ENCODE measurements around the gene SSH2. TPM values are rescaled to one million over a fixed set of nuclear protein-coding genes. Genes with fewer than 3 reads are reported as not detected.

Gene SSH2
- total and polyA plus RNA-seq, 4 donors: 7.5 to 14.1 (median 11.2) TPM

GRCh38 chr17:29578626-29579485 is 351.2 kb downstream of the SSH2 start:
- no peak for DNase-seq (ENCODE audit: low spot score)
- Histone ChIP-seq H3K27me3 (ENCODE audit: control insufficient read depth in 4 of 4, insufficient read depth in 4 of 4, low read length in 3 of 4) (no peaks in the 10 kb centered on the region), H3K4me1 (ENCODE audit: control insufficient read depth in 4 of 4, insufficient read depth in 4 of 4, low read length in 3 of 4) (peaks cover 10 to 17% (median 14%) of the 10 kb centered on the region in 4 donors)

GRCh38 chr17:29577385-29578211 is 352.4 kb downstream of the SSH2 start:
- Histone ChIP-seq H3K27ac (ENCODE audit: low read depth in 1 of 2, low read length in 2 of 2) (no peak overlapping the region), H3K9ac (ENCODE audit: low read depth in 1 of 2, low read length in 2 of 2) (no peak overlapping the region), H3K9me3 (ENCODE audit: control insufficient read depth in 4 of 4, low read length in 3 of 4) (no peaks in the 10 kb centered on the region), H3K4me3 (ENCODE audit: low read depth in 1 of 3, low read length in 3 of 3) (no peak overlapping the region), H3K27me3 (ENCODE audit: control insufficient read depth in 4 of 4, insufficient read depth in 4 of 4, low read length in 3 of 4) (no peaks in the 10 kb centered on the region), H3K36me3 (ENCODE audit: control insufficient read depth in 4 of 4, insufficient read depth in 3 of 4, low read depth in 1 of 4, low read length in 3 of 4) (peaks cover 0 to 25% (median 6%) of the 10 kb centered on the region in 4 donors), H3K4me1 (ENCODE audit: control insufficient read depth in 4 of 4, insufficient read depth in 4 of 4, low read length in 3 of 4) (peaks cover 18 to 29% (median 25%) of the 10 kb centered on the region in 4 donors)
- no peak for DNase-seq (ENCODE audit: low spot score)
- TF ChIP-seq SP1 (IDR thresholded peaks at IDR 0.05) (no peak), FOXA2 (IDR thresholded peaks at IDR 0.05) (no peak), RAD21 (IDR thresholded peaks at IDR 0.05) (no peak), JUND (IDR thresholded peaks at IDR 0.05) (no peak), ZBTB33 (IDR thresholded peaks at IDR 0.05) (no peak), RXRA (IDR thresholded peaks at IDR 0.05) (no peak), TAF1 (conservative IDR thresholded peaks at IDR 0.05) (no peak), EGR1 (IDR thresholded peaks at IDR 0.05; ENCODE audit: low read depth in 2 of 2) (no peak), GABPA (IDR thresholded peaks at IDR 0.05 in 1 of 2, conservative IDR thresholded peaks at IDR 0.05 in 1 of 2) (no peak), CTCF (IDR thresholded peaks at IDR 0.05; ENCODE audit: low read depth, low read length, missing input control) (no peak), ATF3 (IDR thresholded peaks at IDR 0.05) (no peak), YY1 (IDR thresholded peaks at IDR 0.05) (no peak), HNF4A (conservative IDR thresholded peaks at IDR 0.05) (no peak), FOXA1 (IDR thresholded peaks at IDR 0.05) (no peak)
- WGBS: 92% methylated on average over 22 of the region's 22 CpGs

More at GRCh38 chr17:29578626-29579485, 351.2 kb downstream of the SSH2 start:
- Histone ChIP-seq H3K9me3 (ENCODE audit: control insufficient read depth in 4 of 4, low read length in 3 of 4) (no peaks in the 10 kb centered on the region), H3K9ac (ENCODE audit: low read depth in 1 of 2, low read length in 2 of 2) (no peak overlapping the region), H3K4me3 (ENCODE audit: low read depth in 1 of 3, low read length in 3 of 3) (no peak overlapping the region), H3K27ac (ENCODE audit: low read depth in 1 of 2, low read length in 2 of 2) (no peak overlapping the region), H3K36me3 (ENCODE audit: control insufficient read depth in 4 of 4, insufficient read depth in 3 of 4, low read depth in 1 of 4, low read length in 3 of 4) (peaks cover 0 to 25% (median 6%) of the 10 kb centered on the region in 4 donors)
- 95% methylated on average over 14 of the region's 14 CpGs for WGBS
- TF ChIP-seq MAX (IDR thresholded peaks at IDR 0.05) (no peak), YY1 (IDR thresholded peaks at IDR 0.05) (no peak), RXRA (IDR thresholded peaks at IDR 0.05) (no peak), ATF3 (IDR thresholded peaks at IDR 0.05) (no peak), JUND (IDR thresholded peaks at IDR 0.05) (no peak), GABPA (IDR thresholded peaks at IDR 0.05 in 1 of 2, conservative IDR thresholded peaks at IDR 0.05 in 1 of 2) (no peak), HNF4A (conservative IDR thresholded peaks at IDR 0.05) (no peak), FOXA2 (IDR thresholded peaks at IDR 0.05) (no peak)
